GM23248 (cell line): ENCODE data around the gene NUDT16L1. TPM values are rescaled to one million over a fixed set of nuclear protein-coding genes. Genes with fewer than 3 reads are reported as not detected.

Experiments
- DNase-seq: peaks from one replicate; pipeline ENCODE4 v3.0.0-alpha.2; 2015
- H2AFZ ChIP-seq: fragments of 200-600 bp; sonication (generic); 2 replicates; pipeline ENCODE4 v1.6.1; 2016; ENCODE audit warnings: antibody characterized with exemption
- H3F3A ChIP-seq: fragments of 200-600 bp; sonication (generic); 2 replicates; pipeline ENCODE4 v1.6.1; 2016; ENCODE audit warnings: mild to moderate bottlenecking, antibody characterized with exemption, mixed run types; ENCODE audit not compliant: insufficient read depth
- H3K27ac ChIP-seq: fragments of 200-600 bp; sonication (generic); 2 replicates; pipeline ENCODE4 v1.5.1; 2016; ENCODE audit warnings: mild to moderate bottlenecking
- H3K27me3 ChIP-seq: fragments of 200-600 bp; sonication (generic); replicated peaks from 2 replicates; pipeline ENCODE4 v1.6.1; 2016; ENCODE audit warnings: mild to moderate bottlenecking; ENCODE audit not compliant: insufficient read depth
- H3K36me3 ChIP-seq: fragments of 200-600 bp; sonication (generic); 2 replicates; pipeline ENCODE4 v1.6.1; 2016; ENCODE audit warnings: low read depth, mild to moderate bottlenecking
- H3K4me1 ChIP-seq: fragments of 200-600 bp; sonication (generic); 2 replicates; pipeline ENCODE4 v1.6.1; 2016; ENCODE audit warnings: mild to moderate bottlenecking; ENCODE audit not compliant: insufficient read depth
- H3K4me2 ChIP-seq: fragments of 200-600 bp; sonication (generic); one replicate; pipeline ENCODE4 v1.6.1; 2016; ENCODE audit warnings: mild to moderate bottlenecking; ENCODE audit not compliant: unreplicated experiment
- H3K4me3 ChIP-seq: fragments of 200-600 bp; sonication (generic); 2 replicates; pipeline ENCODE4 v1.5.1; 2016; ENCODE audit warnings: mild to moderate bottlenecking
- H3K79me2 ChIP-seq: fragments of 200-600 bp; sonication (generic); 2 replicates; pipeline ENCODE4 v1.6.1; 2016; ENCODE audit warnings: mild to moderate bottlenecking; ENCODE audit not compliant: insufficient read depth
- H3K9ac ChIP-seq: fragments of 200-600 bp; sonication (generic); 2 replicates; pipeline ENCODE4 v1.6.1; 2016; ENCODE audit warnings: mild to moderate bottlenecking
- H3K9me2 ChIP-seq: fragments of 200-600 bp; sonication (generic); 2 replicates; pipeline ENCODE4 v1.6.1; 2016; ENCODE audit warnings: mixed run types, mild to moderate bottlenecking, moderate library complexity; ENCODE audit not compliant: insufficient read depth
- H3K9me3 ChIP-seq: fragments of 200-600 bp; sonication (generic); one replicate; pipeline ENCODE4 v1.6.1; 2017; ENCODE audit warnings: low read depth
- H4K20me1 ChIP-seq: fragments of 200-600 bp; sonication (generic); 2 replicates; pipeline ENCODE4 v1.6.0; 2016; ENCODE audit not compliant: insufficient read depth
- EZH2 ChIP-seq: fragments of 200-600 bp; sonication (generic); IDR thresholded peaks from 2 replicates; pipeline ENCODE4 v1.6.1; 2018; ENCODE audit warnings: antibody characterized with exemption, mild to moderate bottlenecking; ENCODE audit not compliant: insufficient read depth, poor library complexity, severe bottlenecking
- EZH2phosphoT487 ChIP-seq: fragments of 200-600 bp; sonication (generic); IDR thresholded peaks from 2 replicates; pipeline ENCODE4 v1.6.1; 2018; ENCODE audit warnings: antibody characterized with exemption, moderate library complexity, mild to moderate bottlenecking, low read depth; ENCODE audit not compliant: insufficient read depth
- WGBS, 2 experiments: methylation state at CpG; one replicate each; pipeline ENCODE4 v1.1.6; 2015 to 2017; ENCODE audit warnings: low lambda C conversion rate in 2 of 2, low coverage in 1 of 2; ENCODE audit errors: missing lambda C conversion rate in 2 of 2; 5-methylcytosine and 5-hydroxymethylcytosine counted together
- in situ Hi-C: fragments of 300-500 bp; cut with MboI; formaldehyde crosslinking; loops from 2 replicates; pipeline ENCODE4 v1.15.0; 2020
- polyA plus RNA-seq: library from polyadenylated mRNA; unstranded; fragments of >200 nt; fragmentation: Nextera tagmentation; extraction: Ambion mirVana; gene quantifications from 2 replicates; pipeline ENCODE4 v1.2.1, GENCODE V29; 2016
- total RNA-seq: library from RNA; depleted of rRNA; stranded (reverse); fragments of >200 nt; shearing (Covaris generic); gene quantifications from 2 replicates; pipeline ENCODE4 v1.2.3, GENCODE V29; 2014

The NUDT16L1 gene
- total and polyA plus RNA-seq, 2 experiments from 2014 or later, result 42.9 to 43.6 TPM

- H2AFZ ChIP-seq, result no peak overlapping the region
- no peak overlapping the region for H3K4me2 ChIP-seq
- H3K9me3 ChIP-seq, result no peaks in the 10 kb centered on the region
- peaks cover 4% of the 10 kb centered on the region; the same call in 1 of the 2 replicates for H3K36me3 ChIP-seq
- H4K20me1 ChIP-seq, result no peaks in the 10 kb centered on the region
- no peak overlapping the region for H3K27ac ChIP-seq
- WGBS, 2 experiments, result 92 to 93% methylated on average over 9 of the region's 9 CpGs
- H3F3A ChIP-seq, result no peaks in the 10 kb centered on the region
- no peaks in the 10 kb centered on the region for H3K9me2 ChIP-seq
- TF ChIP-seq EZH2 (no peak), EZH2phosphoT487 (no peak)
- DNase-seq, result no peak
- no peaks in the 10 kb centered on the region for H3K79me2 ChIP-seq
- H3K4me3 ChIP-seq, result no peak overlapping the region
- H3K27me3 ChIP-seq, result no peaks in the 10 kb centered on the region
- in situ Hi-C loops, result no loop called here
- no peak overlapping the region for H3K9ac ChIP-seq
- no peaks in the 10 kb centered on the region for H3K4me1 ChIP-seq
Measured at GRCh38 chr16:4677994-4678393, 15.4 kb upstream of the NUDT16L1 start.

GRCh38 chr16:4678596-4678995, 14.8 kb upstream of the NUDT16L1 start:
- Histone ChIP-seq H3K4me1 (no peaks in the 10 kb centered on the region), H3K27me3 (no peaks in the 10 kb centered on the region), H3K36me3 (peaks cover 4% of the 10 kb centered on the region; the same call in 1 of the 2 replicates), H4K20me1 (no peaks in the 10 kb centered on the region), H3K9me3 (no peaks in the 10 kb centered on the region), H3F3A (no peaks in the 10 kb centered on the region), H3K27ac (no peak overlapping the region), H3K79me2 (no peaks in the 10 kb centered on the region), H2AFZ (no peak overlapping the region), H3K4me2 (no peak overlapping the region), H3K4me3 (no peak overlapping the region), H3K9ac (no peak overlapping the region), H3K9me2 (no peaks in the 10 kb centered on the region)
- no peak for DNase-seq
- WGBS, 2 experiments, result 83 to 89% methylated on average over 3 to 6 of the region's 6 CpGs
- in situ Hi-C loops, result no loop called here
- no peak for TF ChIP-seq EZH2phosphoT487
- no peak for TF ChIP-seq EZH2

GRCh38 chr16:4679156-4679849, 14.1 kb upstream of the NUDT16L1 start:
- no peak for DNase-seq
- Histone ChIP-seq H3K36me3 (peaks cover 4% of the 10 kb centered on the region; the same call in 1 of the 2 replicates), H3K27me3 (no peaks in the 10 kb centered on the region), H2AFZ (no peak overlapping the region), H3F3A (no peaks in the 10 kb centered on the region), H3K9me3 (no peaks in the 10 kb centered on the region), H3K4me1 (no peaks in the 10 kb centered on the region), H3K79me2 (no peaks in the 10 kb centered on the region), H3K9ac (no peak overlapping the region), H4K20me1 (no peaks in the 10 kb centered on the region), H3K9me2 (no peaks in the 10 kb centered on the region), H3K27ac (no peak overlapping the region), H3K4me3 (no peak overlapping the region), H3K4me2 (no peak overlapping the region)
- WGBS, 2 experiments, result 75 to 81% methylated on average over 16 to 20 of the region's 20 CpGs
- in situ Hi-C loops, result no loop called here
- TF ChIP-seq EZH2phosphoT487 (no peak), EZH2 (no peak)

GRCh38 chr16:4679850-4680636, 13.3 kb upstream of the NUDT16L1 start:
- whole genome bisulfite sequencing, 2 experiments, result 91 to 93% methylated on average over 34 to 47 of the region's 47 CpGs
- Histone ChIP-seq H3K36me3 (peaks cover 3% of the 10 kb centered on the region; the same call in 1 of the 2 replicates), H3K9me3 (no peaks in the 10 kb centered on the region), H3K4me2 (no peak overlapping the region), H3K27me3 (no peaks in the 10 kb centered on the region), H3K4me1 (no peaks in the 10 kb centered on the region), H3K4me3 (no peak overlapping the region), H3K9me2 (no peaks in the 10 kb centered on the region), H4K20me1 (no peaks in the 10 kb centered on the region), H2AFZ (no peak overlapping the region), H3K27ac (no peak overlapping the region), H3K79me2 (no peaks in the 10 kb centered on the region), H3K9ac (no peak overlapping the region), H3F3A (no peaks in the 10 kb centered on the region)
- TF ChIP-seq EZH2phosphoT487, result no peak
- TF ChIP-seq EZH2, result no peak
- in situ Hi-C loops, result no loop called here
- DNase-seq, result peak; percentile 16
